Urothelium cell line (cell line): Measurements from ENCODE around the gene TUSC1.
A peak's percentile ranks its signal among the peaks of the same experiment; 100 is the strongest.
"Not testable (repeated sequence)": the region's sequence is repeated elsewhere in the genome, so short reads cannot be mapped to it uniquely, and the experiment has no call there.

Source experiments
- DNase-seq: peaks from one replicate; pipeline ENCODE4 v3.0.0; 2011; ENCODE audit warnings: low spot score, mixed read lengths
- FAIRE-seq: peaks from 2 replicates; lab custom pipeline; 2011; peaks lifted over from hg19 to GRCh38; lab: Jason Lieb, UNC

Gene TUSC1

DNA sequence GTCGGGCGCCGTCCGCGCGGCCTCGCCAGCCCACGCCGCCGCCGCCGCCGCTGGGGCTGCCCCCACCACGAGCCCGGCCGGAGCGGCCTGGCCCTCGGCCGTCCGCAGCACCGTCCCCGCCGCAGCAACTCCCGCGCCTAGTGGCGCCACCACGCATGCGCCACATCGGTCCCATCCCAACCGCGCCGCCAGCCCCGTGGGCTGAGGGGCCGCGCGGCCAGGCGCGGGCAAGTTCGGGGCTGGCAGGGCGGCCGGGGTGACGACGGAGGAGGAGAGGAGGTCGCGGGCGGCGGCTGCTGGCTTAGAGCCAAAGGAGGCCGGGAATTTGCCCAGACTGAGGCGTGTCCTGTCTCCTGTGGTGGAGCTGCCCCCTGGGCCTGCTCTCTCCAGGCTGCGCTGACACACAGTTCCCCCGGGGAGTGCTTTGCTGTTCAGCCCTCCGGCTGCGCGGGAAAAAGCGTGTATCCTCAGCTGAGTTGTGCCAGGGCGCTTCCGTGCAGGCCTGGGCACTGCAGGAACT lies at the start of gene TUSC1:
Gene TUSC1, minus strand, starts transcription at position 298 of the 520 bp plus-strand sequence. Its CDS starts 132 bp downstream, at position 166.
- FAIRE-seq (peak; percentile 91), DNase-seq (peak; percentile 88)

DNA sequence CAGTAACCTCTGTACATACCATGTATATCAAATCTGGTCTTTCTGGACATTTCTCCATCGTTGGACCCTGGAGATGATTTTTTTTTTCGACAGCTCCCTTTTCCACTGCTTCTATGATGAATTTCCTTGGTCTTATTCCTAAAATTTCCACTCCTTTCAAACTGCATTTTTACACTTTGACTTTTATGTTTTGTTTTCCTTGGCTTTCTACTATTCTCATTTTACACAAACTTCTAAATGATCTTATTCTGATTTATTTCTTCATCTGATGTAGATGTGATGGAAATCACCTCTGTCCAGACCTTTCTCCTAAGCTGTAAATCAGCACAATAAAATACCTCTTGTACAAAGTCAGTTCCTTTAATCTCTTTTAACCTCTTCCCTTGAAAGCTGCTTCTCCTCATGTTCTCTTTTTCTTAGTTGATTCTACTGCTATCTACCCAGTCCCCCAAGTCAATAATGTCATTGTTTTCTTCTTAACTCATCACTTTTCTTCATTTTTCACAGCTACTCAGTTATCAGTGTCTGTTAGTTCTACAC lies 48.7 kb upstream of the TUSC1 start:
- DNase-seq (no peak), FAIRE-seq (no peak)

DNA sequence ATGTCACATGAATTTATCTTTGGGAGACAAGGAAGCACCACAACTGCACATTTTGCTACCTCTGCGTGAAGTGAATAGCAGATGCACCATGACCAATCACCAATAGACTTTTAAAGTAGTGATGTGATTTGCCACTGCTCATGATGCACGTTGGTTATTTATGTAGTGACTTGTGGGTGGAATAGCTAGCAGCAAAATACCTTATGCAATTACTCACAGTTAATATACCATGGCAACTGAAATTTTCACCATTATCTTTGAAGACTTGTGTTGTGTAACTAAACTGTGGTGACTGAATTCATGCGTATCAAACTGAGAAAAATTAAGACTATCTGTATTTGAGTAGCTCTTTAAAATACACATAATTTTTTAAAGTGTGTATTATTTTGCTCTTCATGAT lies 46.2 kb upstream of the TUSC1 start:
- no peak for FAIRE-seq
- DNase-seq, result no peak

DNA sequence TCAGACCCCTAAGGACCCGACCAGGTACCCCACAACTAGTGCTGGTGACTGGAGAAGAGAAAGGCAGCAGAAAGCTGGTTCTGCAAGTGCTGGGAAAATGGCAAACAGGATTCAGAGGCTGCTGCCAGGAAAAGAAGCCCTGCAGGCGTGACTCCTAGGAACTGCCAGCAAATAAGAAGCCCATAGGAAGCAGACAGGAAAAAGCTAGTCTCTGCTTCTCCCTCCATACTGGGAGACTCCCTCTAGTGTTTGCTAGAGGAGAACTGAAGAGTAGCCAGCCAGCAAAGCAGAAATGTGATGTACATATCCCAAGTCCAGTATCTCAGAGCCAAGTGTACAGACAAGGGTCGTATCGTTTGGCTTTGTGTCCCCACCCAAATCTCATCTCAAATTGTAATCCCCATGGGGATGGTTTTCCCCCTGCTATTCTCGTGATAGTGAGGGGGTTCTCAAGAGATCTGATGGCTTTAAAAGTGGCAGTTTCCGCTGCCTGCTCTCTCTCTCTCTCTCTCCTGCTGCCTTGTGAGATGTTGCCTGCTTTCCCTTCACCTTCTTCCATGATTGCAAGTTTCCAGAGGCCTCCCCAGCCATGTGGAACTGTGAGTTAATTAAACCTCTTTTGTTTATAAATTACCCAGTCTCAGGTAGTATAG lies 38.1 kb upstream of the TUSC1 start:
- peak; percentile 35 for DNase-seq
- no peak for FAIRE-seq

DNA sequence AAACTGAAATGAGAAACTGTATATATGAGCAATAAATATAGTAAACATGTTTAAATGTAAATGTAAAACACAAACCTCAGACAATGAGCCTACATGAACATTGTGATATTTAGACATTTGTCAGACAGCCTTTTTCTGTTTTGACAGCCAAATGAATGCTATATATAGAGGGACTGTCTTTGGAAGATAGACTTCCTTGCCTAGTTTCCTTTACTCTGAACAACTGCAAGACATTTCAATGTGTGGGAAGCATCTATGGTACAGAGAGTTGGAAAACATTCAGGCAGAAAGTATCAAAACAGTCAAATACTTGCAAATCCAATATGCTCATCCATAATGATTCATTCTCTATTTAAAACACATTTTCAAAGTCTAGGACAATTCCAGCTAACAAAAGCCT lies 31.7 kb upstream of the TUSC1 start:
- no peak for DNase-seq
- no peak for FAIRE-seq

DNA sequence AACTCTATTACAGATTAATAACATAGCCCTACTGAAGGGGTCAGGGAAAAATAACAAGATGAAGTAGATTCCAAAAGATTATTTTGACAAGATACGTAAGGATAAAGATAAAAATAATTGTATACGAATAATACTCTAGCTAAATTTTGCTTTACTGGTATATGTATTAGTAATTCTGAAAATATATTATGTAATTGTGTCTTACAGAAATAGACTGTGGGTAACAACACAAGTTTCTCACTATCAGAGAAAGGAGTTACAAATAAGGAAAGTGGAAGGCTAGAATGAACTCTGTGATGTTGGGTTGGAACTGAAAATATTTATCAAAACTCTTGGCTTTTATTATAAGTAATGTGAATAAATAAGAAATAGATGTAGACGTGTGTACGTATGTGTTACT lies 26.6 kb upstream of the TUSC1 start:
- FAIRE-seq (no peak), DNase-seq (no peak)

DNA sequence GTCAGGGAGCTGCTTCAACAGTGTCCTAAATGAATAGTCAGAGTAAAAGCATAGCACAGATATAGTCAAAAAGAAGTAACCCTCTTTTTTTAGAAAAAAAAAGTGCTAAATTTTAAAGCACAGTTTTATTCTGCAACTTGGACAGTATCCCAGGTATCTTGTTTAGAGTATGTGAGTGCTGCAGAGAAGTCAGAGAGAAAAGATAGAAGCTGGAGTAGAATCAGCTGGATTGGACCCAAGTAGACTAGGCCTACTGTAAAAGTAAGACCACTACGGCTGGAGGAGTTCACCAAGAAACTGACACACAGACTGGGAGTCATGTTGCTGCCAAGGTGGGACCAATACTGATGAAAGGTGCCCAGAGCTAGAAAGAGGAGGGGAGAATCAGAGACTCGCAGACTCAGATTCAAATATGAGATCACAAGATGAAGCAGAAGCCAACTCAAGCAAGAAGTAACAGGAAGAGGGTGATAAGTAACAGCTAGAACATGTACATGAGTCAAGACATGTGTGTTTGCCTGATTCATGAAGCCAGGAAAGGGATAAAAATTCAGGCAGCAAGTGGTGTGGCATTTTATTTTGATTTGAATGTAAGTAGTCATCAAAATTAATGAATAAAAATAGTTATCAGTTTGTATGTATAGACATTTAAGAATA lies 25.6 kb upstream of the TUSC1 start:
- FAIRE-seq, result no peak

DNA sequence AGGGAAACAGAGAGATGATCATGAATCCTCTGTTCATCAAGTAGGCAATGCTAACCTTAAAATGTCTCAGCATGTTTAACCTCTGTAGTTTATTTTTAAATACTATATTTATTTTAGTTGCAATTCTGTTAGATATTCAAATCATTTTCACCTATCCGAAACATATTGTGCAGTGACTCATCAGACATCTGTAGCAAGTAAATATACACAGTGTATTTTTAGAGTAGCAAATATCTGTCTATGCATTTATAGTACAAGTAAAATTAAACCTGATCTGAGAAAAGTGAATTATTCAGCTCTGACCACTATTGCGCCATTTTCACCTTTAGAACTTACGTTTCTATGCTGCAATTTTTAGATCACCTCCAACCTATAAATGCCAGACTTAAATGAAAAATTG lies 24.3 kb upstream of the TUSC1 start:
- FAIRE-seq, result no peak
- DNase-seq, result no peak

More for the DNA sequence above, 25.6 kb upstream of the TUSC1 start:
- no peak for DNase-seq

DNA sequence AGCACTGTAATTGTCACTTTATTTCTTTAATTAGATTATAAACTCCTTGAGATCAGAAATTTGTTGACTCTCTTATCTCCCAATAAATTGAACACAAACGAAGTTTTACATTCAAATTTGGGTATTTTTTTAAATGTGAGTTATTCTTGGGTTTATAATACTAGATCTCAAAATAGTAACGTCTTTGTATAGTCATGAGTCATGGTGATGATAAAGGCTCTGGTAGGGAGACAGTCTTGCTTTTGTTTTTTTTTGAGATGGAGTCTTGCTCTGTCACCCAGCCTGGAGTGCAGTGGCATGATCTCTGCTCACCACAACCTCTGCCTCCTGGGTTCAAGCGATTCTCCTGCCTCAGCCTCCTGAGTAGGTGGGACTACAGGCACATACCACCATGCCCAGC lies 22.7 kb upstream of the TUSC1 start:
- not testable (repeated sequence) for FAIRE-seq
- peak; percentile 7 for DNase-seq

DNA sequence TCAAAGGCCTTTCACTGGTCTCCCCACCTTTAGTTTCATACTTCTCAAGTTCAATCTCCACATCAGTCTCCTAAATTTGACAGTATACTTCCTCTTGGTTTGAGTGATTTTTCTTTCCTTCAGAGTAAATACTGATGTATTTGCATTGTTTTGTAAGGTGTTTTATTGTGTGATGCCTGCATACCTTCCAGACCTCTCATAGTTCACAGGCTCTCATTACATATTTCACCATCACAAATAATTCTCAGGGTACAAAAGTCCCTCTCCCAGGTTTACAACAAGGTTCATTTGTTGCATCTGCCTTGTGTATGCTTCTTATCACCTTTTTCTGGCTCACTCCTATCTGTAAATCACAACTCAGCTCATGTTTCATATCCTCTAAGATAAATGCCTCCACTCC lies 22.2 kb upstream of the TUSC1 start:
- DNase-seq, result no peak
- no peak for FAIRE-seq

DNA sequence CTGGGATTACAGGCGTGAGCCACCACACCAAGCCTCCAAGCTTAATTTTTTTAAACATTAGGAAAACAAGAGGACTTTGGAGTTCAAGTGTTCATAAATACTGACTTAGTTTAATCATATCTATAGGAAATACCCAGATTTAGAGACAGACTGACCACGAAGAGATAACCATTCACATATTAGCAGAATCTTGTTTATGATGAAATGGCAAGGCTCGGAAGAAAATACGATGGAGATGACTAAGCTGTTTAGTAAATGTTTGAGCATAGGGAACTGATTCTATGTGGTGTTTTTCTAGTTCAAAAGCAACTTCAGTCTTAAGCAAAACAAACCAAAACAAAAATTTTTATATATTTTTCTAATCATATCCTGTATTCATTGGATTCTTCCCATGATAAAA lies 13.5 kb upstream of the TUSC1 start:
- no peak for FAIRE-seq

DNA sequence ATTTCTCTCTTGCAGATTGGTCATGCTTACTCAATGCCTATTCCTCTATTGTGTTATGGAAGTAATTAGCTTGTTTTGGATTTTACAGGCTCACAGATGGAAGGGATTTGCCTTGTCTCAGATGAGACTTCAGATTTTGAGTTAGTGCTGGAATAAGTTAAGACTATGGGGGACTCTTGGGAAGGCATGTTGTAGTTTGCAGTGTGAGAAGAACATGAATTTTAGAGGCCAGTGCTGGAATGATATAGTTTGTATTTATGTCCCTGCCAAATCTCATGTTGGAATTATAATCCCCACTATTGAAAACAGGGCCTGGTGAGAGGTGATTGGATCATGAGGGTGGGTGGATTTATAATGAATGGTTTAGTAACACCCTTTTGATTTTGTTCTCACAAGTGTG lies 6.1 kb upstream of the TUSC1 start:
- DNase-seq (no peak), FAIRE-seq (no peak)

More for the DNA sequence above, 13.5 kb upstream of the TUSC1 start:
- no peak for DNase-seq

DNA sequence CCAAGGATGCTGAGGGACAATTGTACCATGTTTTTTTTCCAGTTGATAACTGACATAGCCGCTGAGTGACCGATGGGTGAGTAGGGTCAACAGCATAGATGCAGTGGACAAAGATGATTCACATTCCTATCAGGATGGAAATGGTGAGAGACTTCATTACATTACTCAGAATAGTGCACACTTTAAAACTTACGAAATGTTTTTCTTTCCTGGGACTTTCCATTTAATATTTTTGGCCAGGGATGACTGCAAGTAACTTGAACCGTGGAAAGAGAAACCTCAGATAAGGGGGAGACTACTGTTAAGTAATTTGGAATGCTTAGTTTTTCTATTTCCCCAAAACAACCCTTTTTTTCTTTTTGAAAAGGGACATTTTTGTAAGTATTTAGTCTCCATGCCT lies 3.0 kb upstream of the TUSC1 start:
- no peak for DNase-seq

DNA sequence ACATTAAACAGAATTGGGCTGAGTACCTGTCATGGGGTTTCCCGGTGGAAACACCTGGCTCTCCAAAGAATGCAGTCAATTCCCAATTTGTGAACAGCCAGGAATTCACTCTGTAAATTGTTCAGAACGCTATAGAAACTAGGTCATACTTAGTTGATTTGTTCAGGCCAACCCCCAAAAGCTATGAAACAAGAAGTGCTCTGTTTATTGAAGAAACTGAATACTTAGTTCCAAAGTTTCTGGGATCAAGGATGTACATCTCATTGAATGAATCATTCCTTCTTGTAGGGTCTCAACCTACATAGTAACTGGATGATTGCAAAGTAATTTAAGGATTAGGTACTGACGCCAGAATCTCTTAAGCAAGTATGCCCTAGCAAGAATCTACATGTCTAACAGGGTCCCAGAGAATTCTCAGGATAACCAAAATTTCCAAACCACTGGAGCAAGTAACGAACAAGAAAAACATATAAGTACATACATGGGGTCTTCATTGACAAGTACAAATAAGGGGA lies 659 bp upstream of the TUSC1 start:
- FAIRE-seq, result no peak
- DNase-seq, result no peak

More for the DNA sequence above, 3.0 kb upstream of the TUSC1 start:
- no peak for FAIRE-seq

DNA sequence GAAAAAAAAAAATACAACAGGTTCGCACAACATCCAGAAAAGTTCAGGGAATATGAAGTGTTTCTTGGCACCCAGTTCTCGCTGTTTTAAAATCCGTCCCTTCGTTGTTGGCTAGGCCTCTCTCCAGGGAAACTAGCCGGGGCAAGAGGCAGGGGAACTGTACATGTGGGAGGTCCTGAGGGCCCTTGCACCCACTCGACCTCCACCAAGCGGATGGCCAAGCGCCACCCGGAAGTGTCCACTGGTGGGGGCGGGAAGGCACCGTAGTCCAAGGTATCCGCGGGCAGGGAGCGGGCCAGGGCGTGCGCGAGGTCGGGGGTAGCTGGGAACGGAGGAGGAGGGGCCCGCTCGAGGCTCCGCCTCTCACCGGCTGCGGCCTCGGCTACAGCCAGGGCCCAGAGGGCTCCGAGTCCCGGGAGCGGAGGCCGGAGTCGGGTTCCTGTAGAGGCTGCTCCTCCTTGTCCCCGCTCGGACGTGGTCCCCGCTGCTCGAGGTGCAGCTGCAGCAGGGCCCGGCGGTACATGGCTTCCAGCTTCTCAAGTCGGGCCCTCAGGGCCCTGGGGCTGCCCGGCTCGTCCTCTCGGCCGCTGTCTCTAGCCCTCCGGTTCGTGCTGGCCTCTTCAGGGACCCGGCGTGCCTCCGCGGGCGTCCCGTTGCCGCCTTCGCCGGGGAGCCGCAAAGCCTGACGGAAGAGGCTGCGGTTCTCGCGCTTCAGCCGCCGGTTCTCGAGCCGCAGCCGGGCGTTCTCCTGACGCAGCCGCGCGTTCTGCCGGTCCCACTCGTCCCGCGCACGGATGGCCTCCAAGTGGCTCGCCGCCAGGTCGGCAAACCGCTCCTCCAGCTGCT lies 720 bp downstream of the TUSC1 start:
- FAIRE-seq (peak; percentile 35), DNase-seq (peak; percentile 89)

DNA sequence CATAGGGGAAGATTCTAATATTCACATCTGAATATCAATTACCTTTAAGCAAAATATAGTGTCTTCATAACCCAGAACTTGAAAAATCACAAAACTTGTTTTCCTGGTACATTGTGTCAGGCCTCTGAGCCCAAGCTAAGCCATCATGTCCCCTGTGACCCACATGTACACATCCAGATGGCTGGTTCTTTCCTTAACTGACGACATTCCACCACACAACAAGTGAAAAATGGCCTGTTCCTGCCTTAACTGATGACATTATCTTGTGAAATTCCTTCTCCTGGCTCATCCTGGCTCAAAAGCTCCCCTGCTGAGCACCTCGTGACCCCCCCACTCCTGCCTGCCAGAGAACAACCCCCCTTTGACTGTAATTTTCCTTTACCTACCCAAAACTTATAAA lies 2.4 kb downstream of the TUSC1 start:
- not testable (repeated sequence) for DNase-seq, FAIRE-seq

DNA sequence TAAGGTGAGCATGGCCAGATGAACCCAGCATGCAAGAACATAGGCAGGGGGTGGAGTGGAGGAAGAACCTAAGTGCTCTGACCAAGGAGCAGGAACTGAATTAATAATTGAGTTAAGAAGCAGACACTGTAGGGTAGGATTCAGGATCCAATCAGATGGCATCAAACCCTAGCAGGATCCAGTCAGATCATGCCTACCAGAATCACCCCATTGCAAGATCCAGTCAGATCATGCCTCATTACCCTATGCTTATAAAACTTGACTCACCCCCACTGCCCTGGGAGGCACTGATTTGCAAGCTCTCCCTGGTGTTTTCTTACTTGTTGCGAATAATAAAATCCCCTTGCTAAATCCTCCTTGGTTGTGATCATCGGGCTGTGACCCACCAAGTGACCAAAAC lies 19.7 kb downstream of the TUSC1 start:
- no peak for FAIRE-seq

DNA sequence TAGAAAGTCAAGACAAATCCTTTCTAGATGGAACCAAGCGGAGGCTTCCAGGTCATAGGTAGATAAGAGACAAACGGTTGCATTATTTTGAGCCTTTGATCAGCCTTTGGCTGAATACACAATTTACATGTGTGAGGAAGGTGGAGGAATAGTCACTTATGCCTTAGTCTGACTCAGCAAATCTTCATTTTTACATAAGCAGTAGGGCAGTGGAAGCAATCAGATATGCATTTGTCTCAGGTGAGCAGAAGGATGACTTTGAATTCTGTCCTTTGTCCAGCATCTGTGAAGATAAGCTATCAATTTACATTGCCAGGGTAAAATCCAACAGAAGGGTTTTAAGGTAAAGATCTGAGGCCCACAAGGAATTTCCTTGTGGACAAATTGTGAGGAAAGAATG lies 23.8 kb downstream of the TUSC1 start:
- DNase-seq, result no peak
- FAIRE-seq, result no peak

More for the DNA sequence above, 19.7 kb downstream of the TUSC1 start:
- no peak for DNase-seq

DNA sequence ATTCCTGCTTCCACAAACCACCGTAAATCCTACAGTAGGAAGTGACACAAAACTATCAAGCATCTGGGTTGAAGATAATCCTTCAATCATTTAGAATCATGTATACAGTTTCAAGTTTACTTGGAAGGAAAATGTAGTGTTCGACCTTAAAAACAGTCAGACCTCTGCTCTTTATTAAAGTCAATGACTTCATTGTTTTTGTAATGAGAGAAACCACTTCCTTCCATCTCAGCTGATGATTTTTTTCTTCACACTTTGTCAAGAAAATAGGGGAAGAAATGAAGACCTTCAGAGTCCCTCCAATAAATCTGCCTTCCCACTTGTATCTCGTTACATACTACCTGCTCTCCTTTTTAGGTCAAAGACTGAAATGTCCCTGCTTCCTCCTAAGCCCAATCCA lies 30.1 kb downstream of the TUSC1 start:
- FAIRE-seq, result no peak
- no peak for DNase-seq

DNA sequence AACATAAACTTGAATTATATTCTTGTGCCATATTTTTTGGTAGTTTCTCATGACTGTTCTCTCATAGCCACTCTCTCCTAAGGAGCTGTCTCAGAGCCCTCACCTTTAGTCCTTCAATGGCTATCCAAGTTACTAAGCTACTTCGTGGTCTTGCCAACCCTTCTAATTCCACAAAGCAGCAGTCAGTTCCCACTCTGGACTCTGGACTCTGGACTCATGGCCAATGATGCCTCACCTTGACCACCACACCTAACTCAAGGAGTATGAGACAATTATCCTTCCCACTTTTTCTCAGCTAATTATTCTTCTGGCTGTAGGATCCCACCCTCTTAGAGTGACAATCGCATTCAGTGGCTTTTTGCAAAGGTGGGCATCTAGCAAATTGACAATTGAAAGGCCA lies 42.2 kb downstream of the TUSC1 start:
- DNase-seq (no peak), FAIRE-seq (no peak)

DNA sequence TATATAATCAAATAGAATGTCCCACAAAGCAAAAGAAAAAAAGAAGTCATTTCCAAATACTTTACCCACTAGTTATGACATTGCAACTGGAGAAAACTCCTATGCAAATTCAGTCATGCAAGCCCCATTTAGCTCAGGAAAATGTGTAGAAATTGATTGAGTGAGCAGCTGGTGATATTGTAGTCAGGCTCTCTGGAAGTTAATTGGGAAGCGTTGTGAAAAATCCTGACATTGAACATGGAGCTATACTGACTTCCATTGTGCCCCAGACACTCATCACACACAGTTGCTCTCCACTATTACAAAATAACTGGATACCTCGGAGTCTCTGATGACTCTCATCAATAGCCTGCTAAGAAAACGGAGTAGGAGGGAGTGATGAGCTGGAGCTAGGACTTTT lies 49.0 kb downstream of the TUSC1 start:
- no peak for FAIRE-seq
- no peak for DNase-seq
